Measurements from ENCODE around the gene BTN1A1.

DNA sequence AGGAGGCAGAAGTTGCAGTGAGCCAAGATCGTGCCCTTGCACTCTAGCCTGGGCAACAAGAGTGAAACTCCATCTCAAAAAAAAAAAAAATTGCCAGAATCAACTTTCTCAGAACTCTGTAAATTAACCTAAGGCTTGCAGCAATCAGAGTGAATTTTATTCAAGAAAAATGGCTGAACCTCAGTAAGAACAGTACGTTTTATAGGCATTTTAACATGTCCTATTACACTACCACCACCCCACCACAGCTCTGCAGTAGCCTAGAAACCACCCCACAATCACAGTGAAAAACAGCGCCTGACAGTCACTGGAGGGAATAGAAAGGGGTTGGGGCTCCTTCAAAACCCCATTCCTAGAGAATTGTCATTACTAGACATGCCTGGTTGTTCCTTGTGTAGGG, 16.4 kb upstream of the BTN1A1 start:
- no peak for TF ChIP-seq ZNF274 (IDR thresholded peaks at IDR 0.05; ENCODE audit: low read depth, low read length)
- no peak for TF ChIP-seq SUZ12 (IDR thresholded peaks at IDR 0.05; ENCODE audit: extremely low read depth, insufficient read depth, insufficient read length)
